Smooth muscle cell (in vitro differentiated cells): ENCODE data around the gene MSX1. TPM values are rescaled to one million over a fixed set of nuclear protein-coding genes. Genes with fewer than 3 reads are reported as not detected.

Experiments used
- DNase-seq: peaks from one replicate; lab custom pipeline; 2025; ENCODE audit not compliant: unreplicated experiment; lab: John Stamatoyannopoulos, UW
- H2AFZ ChIP-seq: fragments of 200-600 bp; sonication (generic); 2 replicates; pipeline ENCODE4 v1.6.0; 2016; ENCODE audit warnings: antibody characterized with exemption, low read depth, mild to moderate bottlenecking
- H3F3A ChIP-seq: fragments of 200-600 bp; sonication (generic); 2 replicates; pipeline ENCODE4 v1.6.0; 2017; ENCODE audit warnings: antibody characterized with exemption, low read depth
- H3K27ac ChIP-seq: fragments of 200-600 bp; sonication (generic); 2 replicates; pipeline ENCODE4 v1.5.1; 2016; ENCODE audit warnings: low read depth, mild to moderate bottlenecking
- H3K27me3 ChIP-seq: fragments of 200-600 bp; sonication (generic); 2 replicates; pipeline ENCODE4 v1.6.1; 2016; ENCODE audit warnings: low read depth, mild to moderate bottlenecking
- H3K36me3 ChIP-seq: fragments of 200-600 bp; sonication (generic); 2 replicates; pipeline ENCODE4 v1.5.1; 2016; ENCODE audit warnings: low read depth
- H3K4me1 ChIP-seq: fragments of 200-600 bp; sonication (generic); 2 replicates; pipeline ENCODE4 v1.5.1; 2016; ENCODE audit warnings: low read depth
- H3K4me2 ChIP-seq: fragments of 200-600 bp; sonication (generic); 2 replicates; pipeline ENCODE4 v1.6.0; 2016; ENCODE audit warnings: mild to moderate bottlenecking
- H3K4me3 ChIP-seq: fragments of 200-600 bp; sonication (generic); 2 replicates; pipeline ENCODE4 v1.5.1; 2016; ENCODE audit warnings: mild to moderate bottlenecking
- H3K79me2 ChIP-seq: fragments of 200-600 bp; sonication (generic); 2 replicates; pipeline ENCODE4 v1.6.0; 2016; ENCODE audit warnings: low read depth, mild to moderate bottlenecking
- H3K9ac ChIP-seq: fragments of 200-600 bp; sonication (generic); 2 replicates; pipeline ENCODE4 v1.6.0; 2016; ENCODE audit warnings: low read depth
- H3K9me3 ChIP-seq: fragments of 200-600 bp; sonication (generic); replicated peaks from 2 replicates; pipeline ENCODE4 v1.5.1; 2016; ENCODE audit warnings: low read depth
- H4K20me1 ChIP-seq: fragments of 200-600 bp; sonication (generic); 2 replicates; pipeline ENCODE4 v1.6.0; 2016; ENCODE audit warnings: low read depth
- CTCF ChIP-seq: fragments of 200-600 bp; sonication (generic); IDR thresholded peaks from 2 replicates; pipeline ENCODE4 v1.5.1; 2017; ENCODE audit warnings: borderline replicate concordance, mild to moderate bottlenecking, antibody characterized with exemption; ENCODE audit not compliant: insufficient read depth, poor library complexity, severe bottlenecking
- WGBS: methylation state at CpG from one replicate; pipeline ENCODE4 v1.1.7; 2016; ENCODE audit warnings: low lambda C conversion rate; 5-methylcytosine and 5-hydroxymethylcytosine counted together
- polyA plus RNA-seq: library from polyadenylated mRNA; unstranded; fragments of >200 nt; fragmentation: Nextera tagmentation; extraction: Ambion mirVana; gene quantifications from 2 replicates; pipeline ENCODE4 v1.2.1, GENCODE V29; 2016
- total RNA-seq: library from RNA; depleted of rRNA; stranded (reverse); fragments of >200 nt; gene quantifications from 2 replicates; pipeline ENCODE4 v1.2.3, GENCODE V29; 2014

Gene MSX1
- total and polyA plus RNA-seq, 2 experiments from 2014 or later, result 13.4 to 27.5 TPM

GRCh38 chr4:4887426-4887825 lies 28.0 kb downstream of the MSX1 start:
- no peak overlapping the region for H3K4me2 ChIP-seq
- H3K9me3 ChIP-seq, result no peaks in the 10 kb centered on the region
- H3K79me2 ChIP-seq, result no peaks in the 10 kb centered on the region
- H3K4me1 ChIP-seq, result no peaks in the 10 kb centered on the region
- no peak overlapping the region for H3K9ac ChIP-seq
- peaks cover 19% of the 10 kb centered on the region for H3K27me3 ChIP-seq
- no peaks in the 10 kb centered on the region for H3F3A ChIP-seq
- no peaks in the 10 kb centered on the region for H3K36me3 ChIP-seq
- no peak for DNase-seq
- H3K4me3 ChIP-seq, result no peak overlapping the region
- WGBS, result 94% methylated on average over 5 of the region's 5 CpGs
- no peak overlapping the region for H2AFZ ChIP-seq
- H3K27ac ChIP-seq, result no peak overlapping the region
- no peak for TF ChIP-seq CTCF
- no peaks in the 10 kb centered on the region for H4K20me1 ChIP-seq

- Histone ChIP-seq H3K4me1 (no peaks in the 10 kb centered on the region), H3K9me3 (no peaks in the 10 kb centered on the region), H3K4me3 (no peak overlapping the region), H3K36me3 (no peaks in the 10 kb centered on the region), H3K27ac (no peak overlapping the region), H3K4me2 (no peak overlapping the region), H3F3A (no peaks in the 10 kb centered on the region), H3K9ac (no peak overlapping the region), H2AFZ (no peak overlapping the region), H3K27me3 (peaks cover 19% of the 10 kb centered on the region), H3K79me2 (no peaks in the 10 kb centered on the region), H4K20me1 (no peaks in the 10 kb centered on the region)
- no peak for TF ChIP-seq CTCF
- DNase-seq, result no peak
- WGBS, result 76% methylated on average over 5 of the region's 5 CpGs
Observed at GRCh38 chr4:4888695-4889094, 29.2 kb downstream of the MSX1 start.

GRCh38 chr4:4889781-4890180 lies 30.3 kb downstream of the MSX1 start:
- 93% methylated on average over 9 of the region's 9 CpGs for WGBS
- no peak overlapping the region for H2AFZ ChIP-seq

More at GRCh38 chr4:4889781-4890180, 30.3 kb downstream of the MSX1 start:
- Histone ChIP-seq H3K36me3 (no peaks in the 10 kb centered on the region), H3K9ac (no peak overlapping the region), H3K4me1 (no peaks in the 10 kb centered on the region), H3K4me2 (no peak overlapping the region), H3K4me3 (no peak overlapping the region), H4K20me1 (no peaks in the 10 kb centered on the region), H3K9me3 (no peaks in the 10 kb centered on the region), H3K27ac (no peak overlapping the region), H3K79me2 (no peaks in the 10 kb centered on the region), H3K27me3 (peaks cover 19% of the 10 kb centered on the region), H3F3A (no peaks in the 10 kb centered on the region)
- no peak for TF ChIP-seq CTCF
- DNase-seq, result no peak
